Activated CD4-positive, CD25-positive, alpha-beta regulatory T cell treated with anti-CD3 and anti-CD28 coated beads, Interleukin-2, amount 50 U/mL, for 24 hours (primary cell): ENCODE measurements around the gene ERN2.

ENCODE experiments used
- ATAC-seq, 2 donors: fragments of 150-1000 bp; cut with Tn5 transposase; one replicate each; pipeline ENCODE4 v1.10.0; 2021; ENCODE audit warnings: mild to moderate bottlenecking in 1 of 2, moderate library complexity in 1 of 2

ERN2 gene

GRCh38 chr16:23683487-23683886 lies 29.5 kb downstream of the ERN2 start:
- no peak for ATAC-seq

GRCh38 chr16:23682181-23682580 lies 30.8 kb downstream of the ERN2 start:
- no peak for ATAC-seq

GRCh38 chr16:23679986-23680336 lies 33.1 kb downstream of the ERN2 start:
- no peak for ATAC-seq

- ATAC-seq, result no peak
These were observed 33.6 kb downstream of the ERN2 start for GRCh38 chr16:23679274-23679985.

- peak; percentile 96 to 98 for ATAC-seq
These were observed 34.4 kb downstream of the ERN2 start, which contains the start of gene PLK1 for GRCh38 chr16:23678430-23679273. TSS of gene PLK1 (plus strand) at chr16:23678889. CDS start at chr16:23678933, 44 bp downstream.

GRCh38 chr16:23676924-23677480 lies 36.0 kb downstream of the ERN2 start:
- no peak for ATAC-seq

GRCh38 chr16:23673971-23674614 lies 38.9 kb downstream of the ERN2 start:
- ATAC-seq, result no peak

GRCh38 chr16:23670137-23670776 lies 42.8 kb downstream of the ERN2 start:
- peak; percentile 99 for ATAC-seq

GRCh38 chr16:23668873-23669272 lies 44.1 kb downstream of the ERN2 start:
- no peak for ATAC-seq

GRCh38 chr16:23668225-23668624 lies 44.8 kb downstream of the ERN2 start:
- no peak for ATAC-seq

GRCh38 chr16:23667355-23667659 lies 45.7 kb downstream of the ERN2 start:
- ATAC-seq, result no peak

GRCh38 chr16:23666571-23667354 lies 46.3 kb downstream of the ERN2 start:
- ATAC-seq, result no peak

GRCh38 chr16:23663918-23664317 lies 49.1 kb downstream of the ERN2 start:
- peak in 1 of 2 donors; percentile 41 for ATAC-seq

- ATAC-seq, result peak; percentile 89
These were observed 61.0 kb downstream of the ERN2 start for GRCh38 chr16:23651943-23652468.

GRCh38 chr16:23650674-23651416 lies 62.2 kb downstream of the ERN2 start:
- ATAC-seq, result peak in 1 of 2 donors; percentile 28

GRCh38 chr16:23642246-23642774 lies 70.7 kb downstream of the ERN2 start:
- no peak for ATAC-seq

- ATAC-seq, result peak; percentile 97 to 98
These were observed 71.9 kb downstream of the ERN2 start, which contains the start of the genes DCTN5 and PALB2 for GRCh38 chr16:23640931-23641765. TSS of gene DCTN5 (plus strand) at chr16:23641466. CDS start at chr16:23641543, 77 bp downstream. TSS of gene PALB2 (minus strand) at chr16:23641310. CDS start at chr16:23641157, 153 bp downstream.

GRCh38 chr16:23640615-23640930 lies 72.4 kb downstream of the ERN2 start:
- ATAC-seq, result peak; percentile 10 to 12
